Activated naive CD8-positive, alpha-beta T cell treated with anti-CD3 and anti-CD28 coated beads, Interleukin-2, amount 10 ng/mL, durations not matched to agents 7 days and 5 days (primary cell): Measurements from ENCODE around the gene ITPR2. TPM values are rescaled to one million over a fixed set of nuclear protein-coding genes. Genes with fewer than 3 reads are reported as not detected.

Experiments
- total RNA-seq, 2 experiments: library from RNA; stranded (reverse); gene quantifications; one replicate each; pipeline ENCODE4 v1.2.3, GENCODE V29; 2021

The ITPR2 gene
- total RNA-seq, 2 experiments from 2014 or later: 43.3 to 43.5 TPM

Other genes starting within 250 kb of the ITPR2 start
- 10 to 100 TPM; 42.4 to 44.6 TPM for gene INTS13, start 104.8 kb upstream of the ITPR2 start, total RNA-seq
- gene FGFR1OP2, start 105.3 kb upstream of the ITPR2 start, total RNA-seq: 100 to 1,000 TPM; 102 to 105 TPM
- 10 to 100 TPM; 40.1 to 42.6 TPM for gene TM7SF3, start 181.2 kb upstream of the ITPR2 start, total RNA-seq
- gene MED21, start 189.4 kb upstream of the ITPR2 start, total RNA-seq: 10 to 100 TPM; 45.3 to 52.1 TPM
- not detected for gene C12orf71, start 249.4 kb upstream of the ITPR2 start, total RNA-seq